SK-N-SH treated with all-trans-retinoic acid at 6 μM for 48 hours (cell line): ENCODE results near the gene LCN6.

Source experiments
- ATAC-seq: fragments of 200-7000 bp; cut with Tn5 transposase; 3 replicates; pipeline ENCODE4 v1.9.1; 2020; ENCODE audit warnings: mild to moderate bottlenecking, moderate library complexity
- BACH2 ChIP-seq: fragments of 250-450 bp; sonication (Bioruptor Pico); IDR thresholded peaks from 2 replicates; pipeline ENCODE4 v1.9.0; 2021; ENCODE audit warnings: mild to moderate bottlenecking, borderline replicate concordance
- CREB5 ChIP-seq: fragments of 250-450 bp; sonication (Bioruptor Pico); IDR thresholded peaks from 2 replicates; pipeline ENCODE4 v1.5.1; 2020; ENCODE audit warnings: low read depth, mild to moderate bottlenecking, moderate library complexity
- ESRRG ChIP-seq: fragments of 250-450 bp; sonication (Bioruptor Pico); IDR thresholded peaks from 2 replicates; pipeline ENCODE4 v1.6.1; 2021; ENCODE audit warnings: mild to moderate bottlenecking
- GLIS3 ChIP-seq: fragments of 250-450 bp; sonication (Bioruptor Pico); IDR thresholded peaks from 2 replicates; pipeline ENCODE4 v1.5.0; 2020; ENCODE audit warnings: mild to moderate bottlenecking, moderate library complexity
- ISL1 ChIP-seq: fragments of 250-450 bp; sonication (Bioruptor Pico); IDR thresholded peaks from 2 replicates; pipeline ENCODE4 v2.1.2; 2022; ENCODE audit warnings: mild to moderate bottlenecking, moderate library complexity
- OSR1 ChIP-seq: fragments of 250-450 bp; sonication (Bioruptor Pico); IDR thresholded peaks from 2 replicates; pipeline ENCODE4 v1.8.0; 2022; ENCODE audit warnings: moderate library complexity, mild to moderate bottlenecking, inconsistent platforms
- PATZ1 ChIP-seq: fragments of 250-450 bp; sonication (Bioruptor Pico); IDR thresholded peaks from 2 replicates; pipeline ENCODE4 v1.8.0; 2020; ENCODE audit warnings: mild to moderate bottlenecking, moderate library complexity, borderline replicate concordance
- POU6F1 ChIP-seq: fragments of 250-450 bp; sonication (Bioruptor Pico); IDR thresholded peaks from 2 replicates; pipeline ENCODE4 v1.8.0; 2021; ENCODE audit warnings: low read depth, mild to moderate bottlenecking, moderate library complexity, borderline replicate concordance
- PPARA ChIP-seq: fragments of 250-450 bp; sonication (Bioruptor Pico); IDR thresholded peaks from 2 replicates; pipeline ENCODE4 v1.5.0; 2020; ENCODE audit warnings: mild to moderate bottlenecking, borderline replicate concordance
- RARB ChIP-seq: fragments of 250-450 bp; sonication (Bioruptor Pico); IDR thresholded peaks from 2 replicates; pipeline ENCODE4 v1.8.0; 2021; ENCODE audit warnings: mild to moderate bottlenecking, moderate library complexity
- SNAI2 ChIP-seq: fragments of 250-450 bp; sonication (Bioruptor Pico); IDR thresholded peaks from 2 replicates; pipeline ENCODE4 v1.5.0; 2020; ENCODE audit warnings: mild to moderate bottlenecking, moderate library complexity
- TCF4 ChIP-seq: fragments of 250-450 bp; sonication (Bioruptor Pico); IDR thresholded peaks from 2 replicates; pipeline ENCODE4 v1.8.0; 2021; ENCODE audit warnings: mild to moderate bottlenecking, moderate library complexity, borderline replicate concordance
- TOX ChIP-seq: fragments of 250-450 bp; sonication (Bioruptor Pico); IDR thresholded peaks from 2 replicates; pipeline ENCODE4 v1.8.0; 2021; ENCODE audit warnings: mild to moderate bottlenecking, moderate library complexity, borderline replicate concordance
- TSHZ2 ChIP-seq: fragments of 250-450 bp; sonication (Bioruptor Pico); IDR thresholded peaks from 2 replicates; pipeline ENCODE4 v1.5.0; 2020; ENCODE audit warnings: mild to moderate bottlenecking, moderate library complexity
- ZC3H10 ChIP-seq: fragments of 250-450 bp; sonication (Bioruptor Pico); IDR thresholded peaks from 2 replicates; pipeline ENCODE4 v1.5.1; 2021; ENCODE audit warnings: mild to moderate bottlenecking, moderate library complexity
- ZFP3 ChIP-seq: fragments of 250-450 bp; sonication (Bioruptor Pico); IDR thresholded peaks from 2 replicates; pipeline ENCODE4 v1.5.0; 2020; ENCODE audit warnings: mild to moderate bottlenecking, moderate library complexity
- ZFP30 ChIP-seq: fragments of 450-650 bp; formaldehyde crosslinking; IDR thresholded peaks from 2 replicates; pipeline ENCODE4 v1.5.0; 2022; ENCODE audit warnings: mild to moderate bottlenecking, moderate library complexity
- ZNF565 ChIP-seq: fragments of 450-650 bp; formaldehyde crosslinking; conservative IDR thresholded peaks from 2 replicates; pipeline ENCODE4 v1.5.0; 2020; ENCODE audit warnings: low read depth, mild to moderate bottlenecking, moderate library complexity
- ZNF70 ChIP-seq: fragments of 450-650 bp; formaldehyde crosslinking; IDR thresholded peaks from 2 replicates; pipeline ENCODE4 v1.5.0; 2020; ENCODE audit warnings: mild to moderate bottlenecking, moderate library complexity
- ZNF8 ChIP-seq: fragments of 450-650 bp; formaldehyde crosslinking; IDR thresholded peaks from 2 replicates; pipeline ENCODE4 v1.5.0; 2020; ENCODE audit warnings: mild to moderate bottlenecking, moderate library complexity

LCN6 gene

GRCh38 chr9:136794281-136794999 lies 46.1 kb upstream of the LCN6 start:
- TF ChIP-seq RARB (CRISPR knock-in tag) (no peak), ZNF8 (CRISPR knock-in tag) (no peak), TOX (CRISPR knock-in tag) (no peak), PPARA (no peak), POU6F1 (CRISPR knock-in tag) (no peak), ZNF70 (CRISPR knock-in tag) (no peak), TCF4 (CRISPR knock-in tag) (no peak), GLIS3 (CRISPR knock-in tag) (no peak), ZFP30 (CRISPR knock-in tag) (no peak), ZFP3 (CRISPR knock-in tag) (no peak)
- no peak for ATAC-seq

GRCh38 chr9:136793086-136793946 lies 45.0 kb upstream of the LCN6 start:
- no peak for ATAC-seq
- no peak for TF ChIP-seq TCF4 (CRISPR knock-in tag)
- no peak for TF ChIP-seq GLIS3 (CRISPR knock-in tag)
- no peak for TF ChIP-seq POU6F1 (CRISPR knock-in tag)
- TF ChIP-seq ZNF8 (CRISPR knock-in tag), result no peak
- no peak for TF ChIP-seq SNAI2
- no peak for TF ChIP-seq PATZ1 (CRISPR knock-in tag)
- no peak for TF ChIP-seq ISL1 (CRISPR knock-in tag)
- TF ChIP-seq OSR1 (CRISPR knock-in tag), result no peak

GRCh38 chr9:136792321-136793085 lies 44.2 kb upstream of the LCN6 start:
- ATAC-seq, result no peak
- TF ChIP-seq POU6F1 (CRISPR knock-in tag) (no peak), ZFP30 (CRISPR knock-in tag) (no peak), PPARA (no peak), TSHZ2 (CRISPR knock-in tag) (no peak), TOX (CRISPR knock-in tag) (no peak), GLIS3 (CRISPR knock-in tag) (no peak), ISL1 (CRISPR knock-in tag) (no peak), BACH2 (CRISPR knock-in tag) (no peak), RARB (CRISPR knock-in tag) (no peak), CREB5 (CRISPR knock-in tag) (no peak), ZNF565 (CRISPR knock-in tag) (no peak), ZC3H10 (no peak), ESRRG (CRISPR knock-in tag) (no peak), ZFP3 (CRISPR knock-in tag) (no peak), TCF4 (CRISPR knock-in tag) (no peak), PATZ1 (CRISPR knock-in tag) (no peak), OSR1 (CRISPR knock-in tag) (no peak), SNAI2 (no peak)
